Measurements from ENCODE around the gene ANKS1B. TPM values are rescaled to one million over a fixed set of nuclear protein-coding genes. Genes with fewer than 3 reads are reported as not detected.
"Not testable (repeated sequence)": the region's sequence is repeated elsewhere in the genome, so short reads cannot be mapped to it uniquely, and the experiment has no call there.

Gene ANKS1B
- total RNA-seq, 1 experiment from 2014 or later = 5.8 TPM

- H3K9me3 Mint-ChIP-seq; POLR2A ChIA-PET; ATAC-seq; H3K4me1 Mint-ChIP-seq; CTCF ChIA-PET; H3K36me3 Mint-ChIP-seq; H3K4me3 Mint-ChIP-seq; H3K27ac Mint-ChIP-seq; DNase-seq (ENCODE audit: low spot score); H3K27me3 Mint-ChIP-seq (ENCODE audit: low read depth): not testable (repeated sequence)
These were observed 360.1 kb downstream of the ANKS1B start for GRCh38 chr12:99624591-99624990.

- Mint-ChIP-seq H3K27ac (no peak overlapping the region), H3K4me1 (peaks cover 8% of the 10 kb centered on the region), H3K4me3 (no peak overlapping the region), H3K36me3 (0 out of 2 replicates have a peak, but pooled peaks cover 2% of the 10 kb centered on the region), H3K9me3 (peaks cover 17% of the 10 kb centered on the region), H3K27me3 (ENCODE audit: low read depth) (no peaks in the 10 kb centered on the region)
- TF ChIP-seq ZNF425 (CRISPR knock-in tag; conservative IDR thresholded peaks at IDR 0.05) = no peak
- TF ChIP-seq ZNF671 (CRISPR knock-in tag; IDR thresholded peaks at IDR 0.05) = no peak
- no peak for TF ChIP-seq HMGA2 (CRISPR knock-in tag; IDR thresholded peaks at IDR 0.05)
- no peak for TF ChIP-seq ZNF317 (CRISPR knock-in tag; IDR thresholded peaks at IDR 0.05; ENCODE audit: borderline replicate concordance, low read depth)
- no peak for TF ChIP-seq JUN (CRISPR knock-in tag; IDR thresholded peaks at IDR 0.05)
- TF ChIP-seq ZNF532 (CRISPR knock-in tag; IDR thresholded peaks at IDR 0.05; ENCODE audit: borderline replicate concordance) = no peak
- TF ChIP-seq ZMAT4 (CRISPR knock-in tag; IDR thresholded peaks at IDR 0.05) = no peak
- TF ChIP-seq RELA (CRISPR knock-in tag; IDR thresholded peaks at IDR 0.05; ENCODE audit: borderline replicate concordance) = no peak
- TF ChIP-seq ZNF512 (CRISPR knock-in tag; IDR thresholded peaks at IDR 0.05; ENCODE audit: borderline replicate concordance) = no peak
- no peak for TF ChIP-seq PRDM15 (CRISPR knock-in tag; IDR thresholded peaks at IDR 0.05)
- no peak for TF ChIP-seq IRF2 (CRISPR knock-in tag; IDR thresholded peaks at IDR 0.05; ENCODE audit: borderline replicate concordance, low read depth)
- TF ChIP-seq ZSCAN18 (CRISPR knock-in tag; IDR thresholded peaks at IDR 0.05) = no peak
- TF ChIP-seq USF2 (CRISPR knock-in tag; IDR thresholded peaks at IDR 0.05) = no peak
- TF ChIP-seq ATF1 (CRISPR knock-in tag; IDR thresholded peaks at IDR 0.05) = no peak
- TF ChIP-seq CREB1 (CRISPR knock-in tag; IDR thresholded peaks at IDR 0.05) = no peak
- TF ChIP-seq CBFB (CRISPR knock-in tag; IDR thresholded peaks at IDR 0.05; ENCODE audit: low read depth) = no peak
- TF ChIP-seq NFE2L1 (CRISPR knock-in tag; IDR thresholded peaks at IDR 0.05) = no peak
- no peak for DNase-seq (ENCODE audit: low spot score)
- POLR2A ChIA-PET = no interaction called here
- CTCF ChIA-PET = interaction anchor here (0.6 to 2.2 kb wide), 18 partner anchors 9 to 577 kb away, joined by 3 to 35 read pairs (median 4); no protein-coding TSS in a partner anchor
- ATAC-seq = no peak
These were observed 364.6 kb downstream of the ANKS1B start for GRCh38 chr12:99620159-99620479.
